HG02840 (cell line): ENCODE measurements around the gene KRTAP21-3.

Experiments used
- ATAC-seq: cut with Tn5 transposase; IDR thresholded peaks from one replicate; pipeline ENCODE4 v1.9.1; 2021; ENCODE audit warnings: mild to moderate bottlenecking, moderate library complexity, moderate number of reproducible peaks; ENCODE audit not compliant: unreplicated experiment, low FRiP score

The KRTAP21-3 gene

DNA sequence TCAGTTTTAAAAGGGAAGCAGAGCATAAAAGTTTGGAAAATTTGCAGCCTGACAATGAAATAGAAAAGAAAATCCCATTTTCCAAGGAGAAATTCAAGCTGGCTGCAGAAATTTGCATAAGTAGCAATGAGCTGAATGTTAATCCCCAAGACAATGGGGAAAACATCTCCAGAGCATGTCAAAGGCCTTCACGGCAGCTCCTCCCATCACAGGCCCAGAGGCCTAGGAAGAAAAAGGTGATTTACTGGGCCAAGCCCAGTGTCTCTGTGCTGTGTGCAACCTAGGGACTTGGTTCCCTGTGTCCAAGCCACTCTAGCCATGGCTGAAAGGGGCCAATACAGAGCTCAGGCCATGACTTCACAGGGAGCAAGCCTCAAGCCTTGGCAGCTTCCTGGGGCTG is 49.8 kb downstream of the KRTAP21-3 start:
- no peak for ATAC-seq
